Measurements from ENCODE around the gene MAU2. TPM values are rescaled to one million over a fixed set of nuclear protein-coding genes. Genes with fewer than 3 reads are reported as not detected.

MAU2 gene
- total RNA-seq, 1 donor from 2014 or later = 69.7 TPM

DNA sequence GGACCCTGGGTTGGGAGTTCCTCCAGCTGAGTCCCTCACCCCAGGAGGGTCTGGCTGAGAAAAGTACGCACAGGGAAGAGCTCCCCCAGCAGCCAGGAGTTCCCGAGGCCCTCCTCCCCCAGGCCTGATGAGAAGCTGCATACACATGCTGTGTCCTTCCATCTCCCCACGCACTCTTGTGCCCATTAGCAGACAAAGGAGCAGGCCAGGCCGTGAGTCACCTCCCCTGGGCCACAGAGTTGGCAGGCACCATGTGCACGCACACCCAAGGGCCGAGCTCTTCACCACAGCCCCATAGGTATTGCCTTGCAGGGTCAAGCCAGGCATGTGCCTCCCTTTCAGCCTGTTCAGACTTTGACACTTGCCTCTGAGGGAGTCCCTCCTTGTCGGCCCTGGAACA, 17.5 kb downstream of the MAU2 start:
- no peak overlapping the region for H3K27ac ChIP-seq

DNA sequence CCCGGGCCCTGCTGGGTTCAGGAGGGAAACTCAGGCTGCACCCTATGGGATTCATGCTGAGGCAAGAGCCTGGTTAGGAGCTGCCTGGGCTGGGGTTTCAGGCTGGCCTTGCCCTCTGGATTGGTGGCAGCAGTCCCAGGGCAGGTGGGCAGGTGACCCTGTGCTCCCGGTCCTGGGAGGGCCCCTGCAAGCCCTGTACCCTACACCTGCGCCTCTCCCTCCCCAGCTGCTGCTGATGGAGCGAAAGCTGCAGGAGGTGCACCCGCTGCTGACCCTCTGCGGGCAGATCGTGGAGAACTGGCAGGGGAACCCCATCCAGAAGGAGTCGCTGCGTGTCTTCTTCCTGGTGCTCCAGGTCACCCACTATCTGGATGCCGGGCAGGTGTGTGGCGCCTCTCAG, 20.4 kb downstream of the MAU2 start:
- Histone ChIP-seq H3K27me3 (ENCODE audit: low read depth) (no peaks in the 10 kb centered on the region), H3K9me3 (no peaks in the 10 kb centered on the region), H3K4me1 (no peaks in the 10 kb centered on the region), H3K36me3 (peaks cover 100% of the 10 kb centered on the region), H3K4me3 (no peak overlapping the region), H3K27ac (no peak overlapping the region)
- intact Hi-C loops (cut with DNase I) = no loop called here
- DNase-seq = no peak
- TF ChIP-seq, protein P1, sequence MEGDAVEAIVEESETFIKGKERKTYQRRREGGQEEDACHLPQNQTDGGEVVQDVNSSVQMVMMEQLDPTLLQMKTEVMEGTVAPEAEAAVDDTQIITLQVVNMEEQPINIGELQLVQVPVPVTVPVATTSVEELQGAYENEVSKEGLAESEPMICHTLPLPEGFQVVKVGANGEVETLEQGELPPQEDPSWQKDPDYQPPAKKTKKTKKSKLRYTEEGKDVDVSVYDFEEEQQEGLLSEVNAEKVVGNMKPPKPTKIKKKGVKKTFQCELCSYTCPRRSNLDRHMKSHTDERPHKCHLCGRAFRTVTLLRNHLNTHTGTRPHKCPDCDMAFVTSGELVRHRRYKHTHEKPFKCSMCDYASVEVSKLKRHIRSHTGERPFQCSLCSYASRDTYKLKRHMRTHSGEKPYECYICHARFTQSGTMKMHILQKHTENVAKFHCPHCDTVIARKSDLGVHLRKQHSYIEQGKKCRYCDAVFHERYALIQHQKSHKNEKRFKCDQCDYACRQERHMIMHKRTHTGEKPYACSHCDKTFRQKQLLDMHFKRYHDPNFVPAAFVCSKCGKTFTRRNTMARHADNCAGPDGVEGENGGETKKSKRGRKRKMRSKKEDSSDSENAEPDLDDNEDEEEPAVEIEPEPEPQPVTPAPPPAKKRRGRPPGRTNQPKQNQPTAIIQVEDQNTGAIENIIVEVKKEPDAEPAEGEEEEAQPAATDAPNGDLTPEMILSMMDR (IDR thresholded peaks at IDR 0.05) = no peak
- no peak for ATAC-seq

More for the DNA sequence above, 17.5 kb downstream of the MAU2 start:
- H3K36me3 ChIP-seq = peaks cover 100% of the 10 kb centered on the region
- DNase-seq (no peak), ATAC-seq (no peak)
- intact Hi-C loops (cut with DNase I) = no loop called here
- H3K9me3 ChIP-seq = no peaks in the 10 kb centered on the region
- TF ChIP-seq, protein P1 (IDR thresholded peaks at IDR 0.05) = no peak
- H3K4me1 ChIP-seq = no peaks in the 10 kb centered on the region
- no peak overlapping the region for H3K4me3 ChIP-seq
- no peaks in the 10 kb centered on the region for H3K27me3 ChIP-seq (ENCODE audit: low read depth)

DNA sequence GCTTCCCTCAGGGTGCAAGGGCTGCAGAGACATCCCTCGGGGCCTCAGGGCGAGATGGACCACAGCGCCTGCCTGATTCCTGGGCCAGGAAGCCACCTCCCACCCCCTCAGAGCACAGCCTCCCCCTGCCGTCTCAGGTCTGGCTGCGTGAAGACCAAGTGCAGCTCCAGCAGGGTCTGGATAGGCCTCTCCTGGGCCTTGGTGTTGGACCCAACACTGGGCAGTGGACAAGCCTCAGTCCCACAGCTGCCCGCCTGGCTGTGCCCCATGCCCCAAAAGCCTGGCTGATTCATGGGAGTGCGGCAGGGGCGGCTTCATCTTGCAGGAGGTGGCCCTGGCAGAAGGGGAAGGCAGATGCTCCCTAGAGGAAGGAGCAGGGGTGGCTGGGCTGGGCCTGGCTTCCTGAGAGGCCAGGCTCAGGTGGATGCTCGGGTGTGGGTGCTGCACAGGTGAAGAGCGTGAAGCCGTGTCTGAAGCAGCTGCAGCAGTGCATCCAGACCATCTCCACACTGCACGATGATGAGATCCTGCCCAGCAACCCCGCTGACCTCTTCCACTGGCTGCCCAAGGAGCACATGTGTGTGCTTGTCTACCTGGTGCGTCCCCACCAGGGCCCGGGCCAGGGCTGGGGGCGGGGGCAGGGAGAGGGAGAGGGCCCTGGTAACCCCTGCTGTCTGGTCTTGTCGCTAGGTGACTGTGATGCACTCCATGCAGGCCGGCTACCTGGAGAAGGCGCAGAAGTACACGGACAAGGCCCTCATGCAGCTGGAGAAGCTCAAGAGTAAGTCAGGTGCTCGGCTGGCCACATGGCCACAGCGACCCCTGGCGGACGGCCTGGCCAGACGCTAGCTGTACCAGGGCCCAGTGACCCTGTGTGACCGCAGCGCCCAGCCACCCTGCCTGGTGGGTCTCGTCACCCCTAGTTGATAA, 21.7 kb downstream of the MAU2 start:
- no peaks in the 10 kb centered on the region for H3K4me1 ChIP-seq
- peaks cover 100% of the 10 kb centered on the region for H3K36me3 ChIP-seq
- TF ChIP-seq, protein P1 (IDR thresholded peaks at IDR 0.05) = peak; percentile 71
- DNase-seq (peak; percentile 73), ATAC-seq (peak; percentile 79 to 81)
- H3K27me3 ChIP-seq (ENCODE audit: low read depth) = no peaks in the 10 kb centered on the region
- H3K4me3 ChIP-seq = no peak overlapping the region
- H3K9me3 ChIP-seq = no peaks in the 10 kb centered on the region
- intact Hi-C loops (cut with DNase I) = no loop called here
- no peak overlapping the region for H3K27ac ChIP-seq

DNA sequence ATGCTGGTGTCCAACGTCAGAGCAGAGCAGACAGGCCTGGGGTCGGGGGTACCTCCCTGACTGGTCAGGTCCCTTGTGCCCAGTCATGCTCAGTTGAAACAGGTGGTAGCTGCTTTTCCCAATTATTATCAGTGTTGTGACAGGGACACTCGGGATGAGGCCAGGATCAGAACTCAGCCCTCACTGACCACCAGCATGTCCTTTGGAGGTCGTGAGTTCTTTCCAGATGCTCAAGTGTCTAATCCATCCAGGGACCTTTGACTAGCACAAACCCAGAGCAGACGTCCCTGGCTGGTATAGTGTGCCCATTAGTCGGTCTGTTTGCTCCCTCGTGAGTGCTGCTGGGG, 22.4 kb downstream of the MAU2 start:
- Histone ChIP-seq H3K9me3 (no peaks in the 10 kb centered on the region), H3K27ac (no peak overlapping the region), H3K36me3 (peaks cover 100% of the 10 kb centered on the region), H3K4me3 (no peak overlapping the region), H3K4me1 (no peaks in the 10 kb centered on the region), H3K27me3 (ENCODE audit: low read depth) (no peaks in the 10 kb centered on the region)
- DNase-seq (no peak), ATAC-seq (no peak)
- TF ChIP-seq, protein P1 (IDR thresholded peaks at IDR 0.05) = no peak
- intact Hi-C loops (cut with DNase I) = no loop called here

DNA sequence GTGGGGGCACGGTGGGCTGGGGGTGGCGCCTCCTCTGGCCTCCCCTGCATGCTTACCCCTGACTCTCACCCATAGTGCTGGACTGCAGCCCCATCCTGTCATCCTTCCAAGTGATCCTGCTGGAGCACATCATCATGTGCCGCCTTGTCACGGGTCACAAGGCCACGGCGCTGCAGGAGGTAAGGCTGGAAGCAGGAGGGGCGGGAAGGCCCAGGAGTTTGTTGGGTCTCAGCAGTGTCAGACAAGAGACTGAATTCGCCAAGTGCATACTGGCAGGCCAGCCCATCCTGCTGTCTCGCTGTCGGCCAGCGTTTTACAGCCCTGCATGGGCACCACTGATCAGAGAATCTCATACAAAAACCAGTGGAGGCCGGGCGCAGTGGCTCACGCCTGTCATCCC, 23.1 kb downstream of the MAU2 start:
- intact Hi-C loops (cut with DNase I) = no loop called here
- no peaks in the 10 kb centered on the region for H3K9me3 ChIP-seq
- H3K4me1 ChIP-seq = no peaks in the 10 kb centered on the region
- DNase-seq (no peak), ATAC-seq (no peak)
- H3K27ac ChIP-seq = no peak overlapping the region
- peaks cover 100% of the 10 kb centered on the region for H3K36me3 ChIP-seq
- TF ChIP-seq, protein P1 (IDR thresholded peaks at IDR 0.05) = no peak
- H3K4me3 ChIP-seq = no peak overlapping the region
- H3K27me3 ChIP-seq (ENCODE audit: low read depth) = no peaks in the 10 kb centered on the region
